IPS-15b (cell line): ENCODE results near the gene VANGL1.

Source experiments
- H3K27me3 ChIP-seq: one replicate; pipeline ENCODE4 v1.6.1; 2013; ENCODE audit warnings: low read length; ENCODE audit not compliant: control insufficient read depth, insufficient read depth
- H3K36me3 ChIP-seq: one replicate; pipeline ENCODE4 v1.6.1; 2013; ENCODE audit warnings: low read length; ENCODE audit not compliant: control insufficient read depth, insufficient read depth
- H3K4me1 ChIP-seq: one replicate; pipeline ENCODE4 v1.6.1; 2013; ENCODE audit warnings: mild to moderate bottlenecking, low read length; ENCODE audit not compliant: control insufficient read depth, insufficient read depth
- H3K4me3 ChIP-seq: one replicate; pipeline ENCODE4 v1.5.1; 2013; ENCODE audit warnings: low read depth, low read length
- H3K9ac ChIP-seq: one replicate; pipeline ENCODE4 v1.6.1; 2013; ENCODE audit warnings: low read depth, mild to moderate bottlenecking, low read length
- H3K9me3 ChIP-seq: one replicate; pipeline ENCODE4 v1.6.1; 2013; ENCODE audit warnings: mild to moderate bottlenecking, low read length; ENCODE audit not compliant: control insufficient read depth, insufficient read depth

The VANGL1 gene

GRCh38 chr1:115656461-115657077, 14.8 kb downstream of the VANGL1 start:
- Histone ChIP-seq H3K4me1 (peaks cover 6% of the 10 kb centered on the region), H3K36me3 (peaks cover 6% of the 10 kb centered on the region), H3K27me3 (no peaks in the 10 kb centered on the region), H3K9me3 (no peaks in the 10 kb centered on the region), H3K9ac (no peak overlapping the region), H3K4me3 (no peak overlapping the region)

- Histone ChIP-seq H3K4me3 (no peak overlapping the region), H3K4me1 (peaks cover 6% of the 10 kb centered on the region), H3K9me3 (no peaks in the 10 kb centered on the region), H3K36me3 (peaks cover 9% of the 10 kb centered on the region), H3K9ac (no peak overlapping the region), H3K27me3 (no peaks in the 10 kb centered on the region)
These were observed 16.9 kb downstream of the VANGL1 start for GRCh38 chr1:115658646-115659045.

GRCh38 chr1:115660151-115660550, 18.4 kb downstream of the VANGL1 start:
- Histone ChIP-seq H3K9me3 (no peaks in the 10 kb centered on the region), H3K4me3 (no peak overlapping the region), H3K36me3 (peaks cover 17% of the 10 kb centered on the region), H3K4me1 (peaks cover 2% of the 10 kb centered on the region), H3K27me3 (no peaks in the 10 kb centered on the region), H3K9ac (no peak overlapping the region)

GRCh38 chr1:115661157-115661556, 19.4 kb downstream of the VANGL1 start:
- Histone ChIP-seq H3K9me3 (no peaks in the 10 kb centered on the region), H3K36me3 (peaks cover 21% of the 10 kb centered on the region), H3K4me3 (no peak overlapping the region), H3K4me1 (no peaks in the 10 kb centered on the region), H3K9ac (no peak overlapping the region), H3K27me3 (no peaks in the 10 kb centered on the region)

GRCh38 chr1:115665319-115666096, 23.7 kb downstream of the VANGL1 start:
- no peaks in the 10 kb centered on the region for H3K4me1 ChIP-seq
- H3K9me3 ChIP-seq = no peaks in the 10 kb centered on the region
- no peak overlapping the region for H3K9ac ChIP-seq
- H3K27me3 ChIP-seq = no peaks in the 10 kb centered on the region
- peaks cover 23% of the 10 kb centered on the region for H3K36me3 ChIP-seq
- H3K4me3 ChIP-seq = no peak overlapping the region

GRCh38 chr1:115666206-115666605, 24.4 kb downstream of the VANGL1 start:
- Histone ChIP-seq H3K4me3 (no peak overlapping the region), H3K9ac (no peak overlapping the region), H3K36me3 (peaks cover 21% of the 10 kb centered on the region), H3K27me3 (no peaks in the 10 kb centered on the region), H3K9me3 (no peaks in the 10 kb centered on the region), H3K4me1 (no peaks in the 10 kb centered on the region)

GRCh38 chr1:115666702-115667101, 24.9 kb downstream of the VANGL1 start:
- Histone ChIP-seq H3K9me3 (no peaks in the 10 kb centered on the region), H3K27me3 (no peaks in the 10 kb centered on the region), H3K4me1 (no peaks in the 10 kb centered on the region), H3K9ac (no peak overlapping the region), H3K4me3 (no peak overlapping the region), H3K36me3 (peaks cover 21% of the 10 kb centered on the region)

- H3K9me3 ChIP-seq = no peaks in the 10 kb centered on the region
- H3K27me3 ChIP-seq = no peaks in the 10 kb centered on the region
- peaks cover 20% of the 10 kb centered on the region for H3K36me3 ChIP-seq
- no peaks in the 10 kb centered on the region for H3K4me1 ChIP-seq
- H3K9ac ChIP-seq = no peak overlapping the region
- H3K4me3 ChIP-seq = no peak overlapping the region
These were observed 26.8 kb downstream of the VANGL1 start for GRCh38 chr1:115668579-115668978.

- Histone ChIP-seq H3K27me3 (no peaks in the 10 kb centered on the region), H3K4me3 (no peak overlapping the region), H3K9ac (no peak overlapping the region), H3K36me3 (peaks cover 14% of the 10 kb centered on the region), H3K9me3 (no peaks in the 10 kb centered on the region), H3K4me1 (no peaks in the 10 kb centered on the region)
These were observed 27.4 kb downstream of the VANGL1 start for GRCh38 chr1:115669002-115669673.

GRCh38 chr1:115669886-115670285, 28.1 kb downstream of the VANGL1 start:
- H3K27me3 ChIP-seq = no peaks in the 10 kb centered on the region
- H3K9me3 ChIP-seq = no peaks in the 10 kb centered on the region
- no peak overlapping the region for H3K9ac ChIP-seq
- H3K4me1 ChIP-seq = no peaks in the 10 kb centered on the region
- peaks cover 13% of the 10 kb centered on the region for H3K36me3 ChIP-seq
- H3K4me3 ChIP-seq = no peak overlapping the region

GRCh38 chr1:115670476-115671175, 28.9 kb downstream of the VANGL1 start:
- H3K4me1 ChIP-seq = no peaks in the 10 kb centered on the region

More at GRCh38 chr1:115670476-115671175, 28.9 kb downstream of the VANGL1 start:
- Histone ChIP-seq H3K36me3 (peaks cover 7% of the 10 kb centered on the region), H3K9ac (no peak overlapping the region), H3K9me3 (no peaks in the 10 kb centered on the region), H3K4me3 (no peak overlapping the region), H3K27me3 (no peaks in the 10 kb centered on the region)
